Motor neuron (in vitro differentiated cells): ENCODE results near the gene ATXN7L2. TPM values are rescaled to one million over a fixed set of nuclear protein-coding genes. Genes with fewer than 3 reads are reported as not detected.

Source experiments
- ATAC-seq, 8 experiments: fragments of 200-7000 bp; cut with Tn5 transposase; replicated peaks in 6 of 8; 2 replicates each; pipeline ENCODE4 v1.8.0; 2021; ENCODE audit warnings: mild to moderate bottlenecking in 8 of 8, moderate library complexity in 8 of 8
- H3K27ac ChIP-seq, 2 donors: fragments of 250-450 bp; sonication (Bioruptor Pico); 2 replicates each; pipeline ENCODE4 v1.9.0; 2021; ENCODE audit warnings: antibody characterized with exemption in 2 of 2, mild to moderate bottlenecking in 2 of 2, moderate library complexity in 1 of 2
- H3K4me1 ChIP-seq, 2 donors: fragments of 250-450 bp; sonication (Bioruptor Pico); replicated peaks in 1 of 2; 2 replicates each; pipeline ENCODE4 v1.6.1; 2021; ENCODE audit warnings: antibody characterized with exemption in 2 of 2, mild to moderate bottlenecking in 2 of 2, moderate library complexity in 1 of 2
- H3K4me3 ChIP-seq, 5 donors: fragments of 250-450 bp; sonication (Bioruptor Pico); 2 replicates each; pipeline ENCODE4 v1.9.0; 2021; ENCODE audit warnings: antibody characterized with exemption in 5 of 5, mild to moderate bottlenecking in 5 of 5, moderate library complexity in 4 of 5
- WGBS, 10 experiments: fragments of 450-650 bp; shearing (Covaris generic); methylation state at CpG; one replicate each; pipeline ENCODE4 v1.0.0; 2022; 5-methylcytosine and 5-hydroxymethylcytosine counted together
- in situ Hi-C, 9 experiments: fragments of 400-800 bp; cut with MboI; loops; one replicate each; pipeline ENCODE4 v1.15.0; 2021; ENCODE audit warnings: low sequenced_read_pairs in 9 of 9, low pct_unique_long_range_greater_than_20kb in 2 of 9; ENCODE audit not compliant: unreplicated experiment in 9 of 9
- total RNA-seq, 8 experiments: library from RNA; unstranded; fragments of 300-600 nt; gene quantifications; 2 replicates each; pipeline versions ENCODE4 v1.2.3 to v1.2.4, GENCODE V29; 2022

ATXN7L2 gene
- total RNA-seq, 8 experiments from 2014 or later = 3.7 to 20.1 (median 9.8) TPM

GRCh38 chr1:109492779-109493178, 9.1 kb downstream of the ATXN7L2 start:
- in situ Hi-C loops = no loop called here
- 17 to 89% (median 57%) methylated on average over 1 to 4 of the region's 4 CpGs; no CpG with 5 or more reads in 4 of the 10 experiments for WGBS, 10 experiments
- no peak overlapping the region for H3K4me3 ChIP-seq
- ATAC-seq = no peak
- H3K4me1 ChIP-seq = peaks cover 7 to 8% of the 10 kb centered on the region in 2 donors
- H3K27ac ChIP-seq = no peak overlapping the region

GRCh38 chr1:109493227-109493626, 9.5 kb downstream of the ATXN7L2 start:
- H3K27ac ChIP-seq = no peak overlapping the region
- ATAC-seq = peak in 1 of 8 experiments; percentile 9

GRCh38 chr1:109493805-109494539, 10.3 kb downstream of the ATXN7L2 start, which contains the start of gene CYB561D1:
CYB561D1 (plus strand) TSS chr1:109494094; CDS start chr1:109494140, 46 bp downstream.
- 0 to 1% (median 0%) methylated on average over 1 to 21 of the region's 44 CpGs; no CpG with 5 or more reads in 5 of the 10 experiments for WGBS, 10 experiments
- H3K27ac ChIP-seq = peak within 1 kb of the TSS; percentile 32 to 64
- peak within 1 kb of the TSS; percentile 61 to 99 (median 86) for H3K4me3 ChIP-seq
- in situ Hi-C loops = no loop called here
- peaks cover 11 to 17% of the 10 kb centered on the region in 2 donors for H3K4me1 ChIP-seq
- peak; percentile 84 to 93 (median 90) for ATAC-seq

More at GRCh38 chr1:109493227-109493626, 9.5 kb downstream of the ATXN7L2 start:
- Histone ChIP-seq H3K4me3 (no peak overlapping the region), H3K4me1 (peaks cover 11 to 13% of the 10 kb centered on the region in 2 donors)
- WGBS, 10 experiments = 47 to 83% (median 77%) methylated on average over 2 to 4 of the region's 4 CpGs; no CpG with 5 or more reads in 6 of the 10 experiments
- in situ Hi-C loops = no loop called here

DNA sequence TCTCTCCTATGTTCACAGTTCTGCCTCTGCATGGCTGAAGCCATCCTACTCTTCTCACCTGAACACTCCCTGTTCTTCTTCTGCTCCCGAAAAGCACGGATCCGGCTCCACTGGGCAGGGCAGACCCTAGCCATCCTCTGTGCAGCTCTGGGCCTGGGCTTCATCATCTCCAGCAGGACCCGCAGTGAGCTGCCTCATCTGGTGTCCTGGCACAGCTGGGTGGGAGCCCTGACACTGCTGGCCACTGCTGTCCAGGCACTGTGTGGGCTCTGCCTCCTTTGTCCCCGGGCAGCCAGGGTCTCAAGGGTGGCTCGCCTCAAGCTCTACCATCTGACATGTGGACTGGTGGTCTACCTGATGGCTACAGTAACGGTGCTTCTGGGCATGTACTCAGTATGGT, 12.0 kb downstream of the ATXN7L2 start:
- in situ Hi-C loops = loop anchor here in 2 of 9 experiments (5.0 kb wide), 1 partner anchor 37 kb away; no protein-coding TSS in a partner anchor
- Histone ChIP-seq H3K4me1 (peaks cover 11 to 22% of the 10 kb centered on the region in 2 donors), H3K27ac (no peak overlapping the region), H3K4me3 (no peak overlapping the region)
- ATAC-seq = no peak
- 80 to 100% (median 95%) methylated on average over 3 to 7 of the region's 7 CpGs; no CpG with 5 or more reads in 3 of the 10 experiments for WGBS, 10 experiments

DNA sequence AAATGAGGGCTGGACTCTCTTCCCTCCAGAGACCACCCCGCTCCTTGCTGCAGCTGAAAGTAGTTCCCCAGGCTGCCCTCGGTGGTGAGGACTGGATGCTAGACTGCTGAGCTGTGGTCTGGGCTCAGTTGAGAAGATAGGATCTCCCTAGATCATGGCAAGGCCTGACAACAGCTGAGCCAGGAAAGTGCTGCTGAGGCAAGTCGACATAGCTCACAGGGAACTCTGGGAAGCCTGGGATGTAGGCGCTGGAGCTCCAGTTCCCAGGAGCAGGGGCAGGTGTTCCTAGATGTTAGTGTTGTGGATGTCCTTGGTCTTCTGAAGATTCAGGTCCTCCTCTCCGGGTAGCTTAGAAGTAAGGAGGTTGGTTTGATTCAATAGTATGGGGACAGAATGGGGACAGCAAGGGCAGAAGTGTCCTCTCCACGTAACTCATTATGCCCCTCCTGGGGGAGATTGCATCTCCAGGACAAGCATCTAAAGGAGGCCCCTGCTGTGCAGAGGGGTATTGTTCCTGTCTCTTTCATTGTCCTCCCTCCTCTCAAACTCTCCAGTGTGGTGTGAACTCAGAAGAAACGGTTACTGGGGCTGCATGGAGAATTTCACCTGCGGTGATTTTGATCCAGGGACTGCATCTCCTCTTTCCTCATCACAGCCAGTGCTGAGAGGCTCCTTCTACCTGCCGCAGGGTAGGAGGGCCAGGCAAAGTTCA, 13.9 kb downstream of the ATXN7L2 start:
- 15 to 100% (median 58%) methylated on average over 1 to 8 of the region's 9 CpGs; no CpG with 5 or more reads in 3 of the 10 experiments for WGBS, 10 experiments
- ATAC-seq = no peak
- peaks cover 11 to 27% of the 10 kb centered on the region in 2 donors for H3K4me1 ChIP-seq
- H3K4me3 ChIP-seq = no peak overlapping the region
- in situ Hi-C loops = loop anchor here in 2 of 9 experiments (5.0 kb wide), 1 partner anchor 35 kb away; no protein-coding TSS in a partner anchor
- H3K27ac ChIP-seq = no peak overlapping the region

GRCh38 chr1:109498161-109498801, 14.6 kb downstream of the ATXN7L2 start:
- peaks cover 11 to 27% of the 10 kb centered on the region in 2 donors for H3K4me1 ChIP-seq
- WGBS, 10 experiments = 0 to 88% (median 70%) methylated on average over 1 to 9 of the region's 12 CpGs; no CpG with 5 or more reads in 2 of the 10 experiments
- no peak overlapping the region for H3K27ac ChIP-seq
- in situ Hi-C loops = loop anchor here in 2 of 9 experiments (5.0 kb wide), 1 partner anchor 34 kb away; no protein-coding TSS in a partner anchor
- no peak overlapping the region for H3K4me3 ChIP-seq
- ATAC-seq = peak in 4 of 8 experiments; percentile 7 to 12 (median 12)

DNA sequence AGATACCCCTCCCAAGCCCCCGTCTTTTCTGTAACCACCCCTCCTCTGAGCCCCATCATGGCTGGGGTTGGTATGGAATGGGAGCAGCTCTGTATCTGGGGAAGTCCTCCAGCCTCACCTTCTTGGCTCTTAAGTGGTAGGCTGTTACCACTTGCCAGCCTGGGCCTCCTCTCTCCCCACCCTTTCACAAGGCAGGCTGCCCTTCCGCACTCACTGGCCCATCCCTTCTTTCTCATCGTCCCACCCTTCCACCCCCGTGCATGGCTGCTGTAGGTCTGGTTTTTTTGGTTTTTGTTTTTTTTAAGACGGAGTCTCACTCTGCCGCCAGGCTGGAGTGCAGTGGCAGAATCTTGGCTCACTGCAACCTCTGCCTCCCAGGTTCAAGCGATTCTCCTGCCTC, 15.4 kb downstream of the ATXN7L2 start:
- in situ Hi-C loops = loop anchor here in 2 of 9 experiments (5.0 kb wide), 1 partner anchor 33 kb away; no protein-coding TSS in a partner anchor
- H3K4me1 ChIP-seq = peaks cover 11 to 27% of the 10 kb centered on the region in 2 donors
- no peak overlapping the region for H3K27ac ChIP-seq
- peak in 2 of 8 experiments; percentile 10 to 33 for ATAC-seq
- H3K4me3 ChIP-seq = no peak overlapping the region
- 53 to 100% (median 87%) methylated on average over 3 to 4 of the region's 7 CpGs; no CpG with 5 or more reads in 7 of the 10 experiments for WGBS, 10 experiments

DNA sequence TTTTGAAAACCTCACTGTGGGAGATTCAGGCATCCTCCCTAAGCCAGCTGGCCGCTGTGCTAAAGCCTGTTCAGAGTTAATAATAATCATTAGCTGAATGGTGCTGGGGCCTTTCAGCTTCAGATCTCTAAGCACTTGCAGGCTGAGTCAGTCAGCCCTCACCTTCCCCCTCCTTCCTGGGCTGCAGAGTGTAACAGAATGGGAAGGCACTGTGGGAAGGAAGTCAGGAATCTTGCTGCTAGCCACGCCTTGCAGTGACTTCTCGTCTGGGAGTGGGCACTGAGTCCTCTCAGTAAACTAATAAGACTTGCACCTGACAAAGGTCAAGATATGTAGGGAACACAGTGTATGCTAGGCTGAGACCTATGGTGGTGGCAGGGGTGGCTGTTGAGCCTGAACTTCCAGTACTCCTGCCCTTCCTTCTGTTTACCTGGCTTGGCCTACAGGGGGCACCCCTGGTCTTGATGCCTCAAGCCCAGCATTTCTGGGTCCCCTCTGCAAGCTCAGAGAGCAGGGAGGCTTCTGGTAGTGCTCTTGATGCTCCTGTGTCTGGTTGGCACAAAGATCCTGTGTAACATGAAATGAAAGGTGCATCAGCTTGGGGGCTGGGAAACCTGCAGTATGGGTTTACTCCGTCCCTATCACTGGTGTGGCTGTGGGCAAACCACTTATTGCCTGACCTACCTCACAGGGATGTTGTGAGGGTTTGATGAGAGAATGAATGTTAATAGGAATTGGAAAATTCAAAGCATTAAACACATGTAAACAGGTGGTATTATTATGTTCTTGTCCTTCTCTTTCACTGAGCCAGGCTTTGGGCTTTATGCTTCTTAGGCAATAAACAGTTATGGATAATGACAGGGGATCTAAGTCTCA, 16.2 kb downstream of the ATXN7L2 start:
- H3K4me1 ChIP-seq = peaks cover 6 to 22% of the 10 kb centered on the region in 2 donors
- no peak overlapping the region for H3K27ac ChIP-seq
- ATAC-seq = peak in 6 of 8 experiments; percentile 15 to 77 (median 32)

GRCh38 chr1:109500941-109501381, 17.3 kb downstream of the ATXN7L2 start:
- H3K4me3 ChIP-seq = no peak overlapping the region
- no peak overlapping the region for H3K27ac ChIP-seq
- in situ Hi-C loops = no loop called here
- ATAC-seq = peak; percentile 6 to 63 (median 37)
- H3K4me1 ChIP-seq = peaks cover 5 to 19% of the 10 kb centered on the region in 2 donors
- 0 to 59% (median 18%) methylated on average over 1 to 5 of the region's 5 CpGs; no CpG with 5 or more reads in 2 of the 10 experiments for WGBS, 10 experiments

More for the DNA sequence above, 16.2 kb downstream of the ATXN7L2 start:
- H3K4me3 ChIP-seq = no peak overlapping the region
- in situ Hi-C loops = loop anchor here in 2 of 9 experiments (5.0 kb wide), 1 partner anchor 32 kb away; no protein-coding TSS in a partner anchor
- 56 to 92% (median 83%) methylated on average over 2 to 4 of the region's 4 CpGs; no CpG with 5 or more reads in 5 of the 10 experiments for WGBS, 10 experiments

- Histone ChIP-seq H3K27ac (no peak overlapping the region), H3K4me1 (peaks cover 5 to 19% of the 10 kb centered on the region in 2 donors), H3K4me3 (no peak overlapping the region)
- in situ Hi-C loops = no loop called here
- peak in 2 of 8 experiments; percentile 20 to 47 for ATAC-seq
- WGBS, 10 experiments = 10 to 87% (median 68%) methylated on average over 1 to 5 of the region's 5 CpGs; no CpG with 5 or more reads in 1 of the 10 experiments
These were observed 18.1 kb downstream of the ATXN7L2 start for GRCh38 chr1:109501644-109502363.

DNA sequence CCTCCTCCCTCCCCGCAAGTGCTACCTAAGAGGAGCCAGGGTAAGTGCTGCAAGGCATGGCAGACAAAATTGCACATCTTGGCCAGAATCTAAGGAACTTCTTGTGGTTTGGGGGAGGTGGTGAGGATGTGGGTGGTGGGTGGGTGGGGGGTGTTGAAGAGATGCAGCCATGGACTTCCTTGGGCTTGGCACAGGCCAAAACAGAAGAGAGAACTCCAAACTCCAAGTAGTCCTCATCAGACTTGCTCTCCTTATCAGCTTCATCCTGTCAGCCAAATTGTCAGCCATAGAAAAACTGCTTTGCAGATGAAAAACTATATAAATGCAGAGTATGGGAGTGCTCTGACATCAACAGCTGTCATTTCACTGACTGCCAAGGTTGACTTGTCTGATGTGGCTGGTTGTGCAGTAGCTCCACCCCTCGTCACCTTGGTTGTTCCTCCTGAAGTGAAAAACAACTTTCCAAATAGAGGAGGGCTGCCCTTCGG, 18.7 kb downstream of the ATXN7L2 start:
- Histone ChIP-seq H3K27ac (no peak overlapping the region), H3K4me1 (peaks cover 5 to 19% of the 10 kb centered on the region in 2 donors), H3K4me3 (no peak overlapping the region)
- ATAC-seq = no peak
- 72 to 100% (median 92%) methylated on average over 1 to 3 of the region's 3 CpGs; no CpG with 5 or more reads in 3 of the 10 experiments for WGBS, 10 experiments
- in situ Hi-C loops = no loop called here
